ENCODE data around the gene PCDHGA12.

DNA sequence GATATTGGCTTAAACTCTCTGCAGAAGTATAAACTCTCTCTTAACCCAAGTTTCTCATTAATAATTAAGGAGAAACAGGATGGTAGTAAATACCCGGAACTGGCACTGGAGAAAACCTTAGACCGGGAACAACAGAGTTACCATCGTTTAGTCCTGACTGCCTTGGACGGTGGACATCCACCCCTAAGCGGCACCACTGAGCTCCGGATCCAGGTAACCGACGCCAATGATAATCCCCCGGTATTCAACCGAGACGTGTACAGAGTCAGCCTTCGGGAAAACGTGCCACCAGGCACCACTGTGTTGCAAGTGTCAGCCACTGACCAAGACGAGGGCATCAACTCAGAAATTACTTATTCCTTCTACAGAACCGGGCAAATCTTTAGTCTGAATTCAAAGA is 31.7 kb upstream of the PCDHGA12 start:
- TF ChIP-seq, protein P1, sequence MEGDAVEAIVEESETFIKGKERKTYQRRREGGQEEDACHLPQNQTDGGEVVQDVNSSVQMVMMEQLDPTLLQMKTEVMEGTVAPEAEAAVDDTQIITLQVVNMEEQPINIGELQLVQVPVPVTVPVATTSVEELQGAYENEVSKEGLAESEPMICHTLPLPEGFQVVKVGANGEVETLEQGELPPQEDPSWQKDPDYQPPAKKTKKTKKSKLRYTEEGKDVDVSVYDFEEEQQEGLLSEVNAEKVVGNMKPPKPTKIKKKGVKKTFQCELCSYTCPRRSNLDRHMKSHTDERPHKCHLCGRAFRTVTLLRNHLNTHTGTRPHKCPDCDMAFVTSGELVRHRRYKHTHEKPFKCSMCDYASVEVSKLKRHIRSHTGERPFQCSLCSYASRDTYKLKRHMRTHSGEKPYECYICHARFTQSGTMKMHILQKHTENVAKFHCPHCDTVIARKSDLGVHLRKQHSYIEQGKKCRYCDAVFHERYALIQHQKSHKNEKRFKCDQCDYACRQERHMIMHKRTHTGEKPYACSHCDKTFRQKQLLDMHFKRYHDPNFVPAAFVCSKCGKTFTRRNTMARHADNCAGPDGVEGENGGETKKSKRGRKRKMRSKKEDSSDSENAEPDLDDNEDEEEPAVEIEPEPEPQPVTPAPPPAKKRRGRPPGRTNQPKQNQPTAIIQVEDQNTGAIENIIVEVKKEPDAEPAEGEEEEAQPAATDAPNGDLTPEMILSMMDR (IDR thresholded peaks at IDR 0.05) = no peak
- TF ChIP-seq EZH2 (IDR thresholded peaks at IDR 0.05; ENCODE audit: borderline replicate concordance, insufficient read depth, low read depth, low read length, poor library complexity, severe bottlenecking) = no peak

All from B cell (primary cell).